ENCODE data around the gene ADAMTS9.

Gene ADAMTS9

DNA sequence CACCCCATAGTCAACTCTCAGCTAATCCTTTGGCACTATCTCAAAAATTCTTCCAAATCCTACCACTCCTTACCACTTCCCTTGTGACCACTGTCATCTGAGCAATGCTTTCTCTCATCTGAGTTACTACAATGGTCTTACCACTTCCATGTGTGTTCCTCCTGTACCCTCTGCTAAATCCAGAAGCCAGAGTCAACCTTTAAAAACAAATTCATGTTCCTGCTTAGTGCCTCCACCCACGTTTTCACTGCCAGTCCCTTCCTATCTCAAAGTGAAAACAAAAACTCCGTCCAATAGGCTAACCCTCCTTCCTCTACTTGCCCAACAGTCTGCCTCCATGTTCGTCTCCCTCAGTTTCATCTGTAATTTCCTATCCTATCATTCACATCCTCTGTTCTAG lies 109.0 kb downstream of the ADAMTS9 start:
- Histone ChIP-seq H3K27ac (ENCODE audit: low read depth in 2 of 2, low read length in 2 of 2) (no peak overlapping the region), H3K9ac (ENCODE audit: low read depth in 1 of 2, low read length in 2 of 2) (no peak overlapping the region), H3K9me3 (ENCODE audit: control insufficient read depth in 2 of 2, low read length in 2 of 2) (no peaks in the 10 kb centered on the region), H3K36me3 (ENCODE audit: control insufficient read depth in 2 of 2, insufficient read depth in 2 of 2, low read length in 2 of 2) (no peaks in the 10 kb centered on the region), H3K4me1 (ENCODE audit: control insufficient read depth in 2 of 2, insufficient read depth in 2 of 2, low read length in 2 of 2) (no peaks in the 10 kb centered on the region), H3K27me3 (ENCODE audit: control insufficient read depth in 2 of 2, insufficient read depth in 2 of 2, low read length in 2 of 2) (no peaks in the 10 kb centered on the region), H3K4me3 (ENCODE audit: low read length in 2 of 2) (no peak overlapping the region)

DNA sequence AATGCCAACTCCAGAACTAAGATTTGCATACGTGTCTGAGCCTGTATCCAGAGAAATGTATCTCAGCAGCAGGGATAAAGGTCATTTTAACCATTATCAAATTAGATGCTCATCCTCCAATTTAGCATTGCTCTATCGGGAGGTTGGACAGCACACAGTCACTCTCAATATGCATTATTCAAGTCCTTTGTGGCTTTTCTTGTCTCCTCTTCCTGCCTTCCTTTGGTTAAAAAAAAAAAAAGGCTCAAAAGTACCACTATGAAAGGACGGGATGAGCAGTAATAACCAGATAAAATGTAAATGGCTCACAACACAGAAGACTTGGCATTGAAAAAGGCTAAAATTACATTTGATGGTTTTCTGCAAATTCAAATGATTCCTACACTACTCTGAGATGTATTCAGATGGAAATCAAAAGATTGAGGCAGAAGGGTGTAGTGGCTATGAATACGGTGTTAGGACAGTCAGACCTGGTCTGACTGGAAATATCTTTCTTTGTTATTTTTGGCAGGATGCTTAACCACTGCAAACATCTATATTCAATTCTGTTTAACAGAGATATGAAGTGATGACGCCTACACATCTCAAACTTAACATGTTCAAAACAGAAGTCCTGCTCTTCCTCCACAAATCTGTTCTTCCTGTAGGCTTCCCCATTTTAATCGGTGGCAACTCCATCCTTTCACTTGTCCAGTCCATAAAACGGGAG lies 109.6 kb downstream of the ADAMTS9 start:
- no peak overlapping the region for H3K27ac ChIP-seq (ENCODE audit: low read depth in 2 of 2, low read length in 2 of 2)
- H3K27me3 ChIP-seq (ENCODE audit: control insufficient read depth in 2 of 2, insufficient read depth in 2 of 2, low read length in 2 of 2) = no peaks in the 10 kb centered on the region
- H3K9ac ChIP-seq (ENCODE audit: low read depth in 1 of 2, low read length in 2 of 2) = no peak overlapping the region
- no peaks in the 10 kb centered on the region for H3K36me3 ChIP-seq (ENCODE audit: control insufficient read depth in 2 of 2, insufficient read depth in 2 of 2, low read length in 2 of 2)
- no peak overlapping the region for H3K4me3 ChIP-seq (ENCODE audit: low read length in 2 of 2)
- no peaks in the 10 kb centered on the region for H3K9me3 ChIP-seq (ENCODE audit: control insufficient read depth in 2 of 2, low read length in 2 of 2)
- H3K4me1 ChIP-seq (ENCODE audit: control insufficient read depth in 2 of 2, insufficient read depth in 2 of 2, low read length in 2 of 2) = no peaks in the 10 kb centered on the region

DNA sequence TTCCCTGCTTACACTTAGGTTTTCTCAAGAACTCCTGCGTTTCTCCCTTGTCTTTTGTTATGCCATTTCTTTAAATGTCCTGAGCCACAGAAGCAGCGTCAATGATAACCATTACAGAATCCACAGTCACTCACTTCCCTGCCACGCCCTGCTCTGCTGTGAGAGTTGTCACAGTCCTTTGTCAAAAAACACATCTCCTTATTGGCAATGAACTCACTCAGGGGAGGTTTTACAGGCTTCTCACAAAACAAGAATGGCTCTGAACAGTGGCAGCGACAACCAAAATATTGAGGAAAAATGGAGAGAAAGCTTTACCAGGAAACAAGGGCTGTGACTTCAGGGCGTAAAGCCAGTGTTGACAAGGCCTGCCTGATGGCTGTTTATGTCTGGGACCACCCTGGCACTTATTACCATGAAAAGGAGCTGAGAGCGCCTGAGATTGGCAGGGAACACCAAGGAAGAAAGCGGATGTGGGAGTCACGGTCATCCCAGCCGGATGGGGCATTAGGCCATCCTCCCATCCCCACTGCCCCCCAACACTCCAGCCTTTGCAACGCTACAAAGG lies 111.5 kb downstream of the ADAMTS9 start:
- Histone ChIP-seq H3K4me1 (ENCODE audit: control insufficient read depth in 2 of 2, insufficient read depth in 2 of 2, low read length in 2 of 2) (no peaks in the 10 kb centered on the region), H3K9me3 (ENCODE audit: control insufficient read depth in 2 of 2, low read length in 2 of 2) (no peaks in the 10 kb centered on the region), H3K27ac (ENCODE audit: low read depth in 2 of 2, low read length in 2 of 2) (no peak overlapping the region), H3K4me3 (ENCODE audit: low read length in 2 of 2) (no peak overlapping the region), H3K36me3 (ENCODE audit: control insufficient read depth in 2 of 2, insufficient read depth in 2 of 2, low read length in 2 of 2) (no peaks in the 10 kb centered on the region), H3K9ac (ENCODE audit: low read depth in 1 of 2, low read length in 2 of 2) (no peak overlapping the region), H3K27me3 (ENCODE audit: control insufficient read depth in 2 of 2, insufficient read depth in 2 of 2, low read length in 2 of 2) (no peaks in the 10 kb centered on the region)

DNA sequence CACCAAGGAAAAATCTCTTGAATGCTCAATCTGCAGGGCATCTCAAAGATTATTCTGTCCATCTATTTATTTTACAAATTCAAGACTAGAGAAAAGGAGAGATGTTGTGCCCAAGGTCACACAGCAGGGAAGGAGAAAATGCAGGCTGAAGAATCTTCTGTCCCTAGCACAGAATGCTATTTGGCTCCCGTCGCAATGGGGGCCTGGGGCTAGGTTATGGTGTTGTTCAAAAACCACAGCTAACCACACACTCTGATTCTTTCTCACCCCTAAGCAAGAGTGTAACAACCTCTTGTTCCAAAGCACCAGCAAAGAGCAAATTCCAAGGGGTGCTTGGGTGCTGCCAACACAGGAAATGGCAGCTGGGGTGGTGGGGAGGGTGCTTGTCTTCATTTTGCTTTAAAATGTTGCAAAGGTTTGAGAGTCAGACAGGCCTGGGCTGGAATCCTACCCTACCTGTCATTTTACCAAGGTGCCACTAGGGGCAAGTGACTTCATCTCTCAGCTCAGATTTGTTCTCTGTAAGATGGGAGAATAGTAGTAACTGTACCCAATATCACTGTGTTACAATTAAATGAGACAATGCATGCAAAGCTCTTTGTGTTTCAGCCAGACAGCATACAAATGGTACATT lies 112.5 kb downstream of the ADAMTS9 start:
- H3K36me3 ChIP-seq (ENCODE audit: control insufficient read depth in 2 of 2, insufficient read depth in 2 of 2, low read length in 2 of 2) = no peaks in the 10 kb centered on the region
- H3K27ac ChIP-seq (ENCODE audit: low read depth in 2 of 2, low read length in 2 of 2) = no peak overlapping the region
- no peaks in the 10 kb centered on the region for H3K4me1 ChIP-seq (ENCODE audit: control insufficient read depth in 2 of 2, insufficient read depth in 2 of 2, low read length in 2 of 2)
- H3K9ac ChIP-seq (ENCODE audit: low read depth in 1 of 2, low read length in 2 of 2) = no peak overlapping the region
- H3K9me3 ChIP-seq (ENCODE audit: control insufficient read depth in 2 of 2, low read length in 2 of 2) = no peaks in the 10 kb centered on the region
- H3K27me3 ChIP-seq (ENCODE audit: control insufficient read depth in 2 of 2, insufficient read depth in 2 of 2, low read length in 2 of 2) = no peaks in the 10 kb centered on the region
- no peak overlapping the region for H3K4me3 ChIP-seq (ENCODE audit: low read length in 2 of 2)

DNA sequence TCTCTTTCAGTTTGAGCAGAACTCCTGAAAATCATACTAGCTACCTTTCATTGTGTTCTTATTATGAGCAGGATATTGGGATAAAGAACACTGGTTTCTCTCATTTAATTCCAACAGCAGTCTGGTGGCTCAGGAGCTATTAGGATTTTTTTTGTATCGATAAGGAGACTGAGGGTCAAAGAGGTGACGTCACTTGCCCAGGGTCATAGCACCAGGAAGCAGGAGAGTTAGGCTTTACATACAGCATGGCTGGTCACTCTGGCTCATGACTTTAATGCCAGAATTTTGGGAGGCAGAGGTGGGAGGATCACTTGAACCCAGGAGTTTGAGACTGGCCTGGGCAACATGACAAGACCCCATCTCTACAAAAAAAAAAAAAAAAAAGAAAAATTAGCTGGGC lies 113.6 kb downstream of the ADAMTS9 start:
- H3K4me3 ChIP-seq (ENCODE audit: low read length in 2 of 2) = no peak overlapping the region
- no peak overlapping the region for H3K9ac ChIP-seq (ENCODE audit: low read depth in 1 of 2, low read length in 2 of 2)
- H3K36me3 ChIP-seq (ENCODE audit: control insufficient read depth in 2 of 2, insufficient read depth in 2 of 2, low read length in 2 of 2) = no peaks in the 10 kb centered on the region
- no peak overlapping the region for H3K27ac ChIP-seq (ENCODE audit: low read depth in 2 of 2, low read length in 2 of 2)
- H3K27me3 ChIP-seq (ENCODE audit: control insufficient read depth in 2 of 2, insufficient read depth in 2 of 2, low read length in 2 of 2) = no peaks in the 10 kb centered on the region
- H3K4me1 ChIP-seq (ENCODE audit: control insufficient read depth in 2 of 2, insufficient read depth in 2 of 2, low read length in 2 of 2) = no peaks in the 10 kb centered on the region
- no peaks in the 10 kb centered on the region for H3K9me3 ChIP-seq (ENCODE audit: control insufficient read depth in 2 of 2, low read length in 2 of 2)

DNA sequence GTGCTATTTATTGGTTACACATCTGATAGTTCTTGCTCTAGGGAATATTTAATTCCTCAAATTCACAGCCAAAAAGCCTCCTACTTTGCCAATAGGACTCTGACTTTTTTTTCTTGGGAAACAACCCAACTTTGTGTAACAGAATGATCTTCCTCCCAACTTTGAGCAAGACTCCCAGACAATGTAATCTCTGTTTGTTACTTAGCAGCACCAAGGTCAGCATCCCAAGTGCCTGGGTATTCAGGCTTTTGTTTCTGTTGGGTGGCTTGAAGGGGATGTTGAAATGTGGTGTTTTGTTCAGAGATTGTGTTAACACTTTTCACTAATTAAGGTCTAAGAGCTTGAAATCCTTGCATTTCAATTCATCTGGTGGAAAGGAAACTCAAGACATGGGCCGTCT lies 115.8 kb downstream of the ADAMTS9 start:
- no peak overlapping the region for H3K27ac ChIP-seq (ENCODE audit: low read depth in 2 of 2, low read length in 2 of 2)

DNA sequence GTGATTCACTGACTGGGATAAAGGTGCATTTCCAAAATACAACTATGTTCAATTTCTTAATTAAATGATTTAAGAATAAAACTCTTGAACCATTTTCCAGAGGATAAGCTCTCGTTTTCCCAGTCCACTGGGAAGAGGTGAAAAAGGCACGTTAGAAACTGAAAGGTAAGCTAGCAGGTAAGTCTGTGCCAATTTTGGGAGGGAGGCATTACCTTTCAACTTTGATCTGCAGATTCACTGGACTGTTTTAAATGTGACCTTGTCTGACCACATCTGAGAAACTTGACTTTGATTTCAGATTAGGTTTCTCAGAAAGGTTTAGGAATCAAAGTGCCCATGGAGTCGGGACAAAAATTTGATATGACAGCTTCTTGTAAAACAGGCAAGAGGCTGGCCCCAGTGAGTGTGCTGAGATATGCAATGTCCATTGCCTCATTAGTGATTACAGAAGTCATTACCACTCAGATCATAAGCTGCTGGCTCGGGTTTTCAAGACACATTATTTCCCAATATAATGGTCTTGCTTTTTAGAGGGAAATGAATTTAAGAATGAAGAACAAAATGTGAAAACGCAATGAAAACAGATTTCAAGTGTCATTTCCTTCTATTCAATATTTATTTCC lies 118.8 kb downstream of the ADAMTS9 start:
- Histone ChIP-seq H3K4me3 (ENCODE audit: low read length in 2 of 2) (no peak overlapping the region), H3K9ac (ENCODE audit: low read depth in 1 of 2, low read length in 2 of 2) (no peak overlapping the region), H3K27ac (ENCODE audit: low read depth in 2 of 2, low read length in 2 of 2) (no peak overlapping the region), H3K27me3 (ENCODE audit: control insufficient read depth in 2 of 2, insufficient read depth in 2 of 2, low read length in 2 of 2) (no peaks in the 10 kb centered on the region), H3K36me3 (ENCODE audit: control insufficient read depth in 2 of 2, insufficient read depth in 2 of 2, low read length in 2 of 2) (no peaks in the 10 kb centered on the region), H3K4me1 (ENCODE audit: control insufficient read depth in 2 of 2, insufficient read depth in 2 of 2, low read length in 2 of 2) (no peaks in the 10 kb centered on the region), H3K9me3 (ENCODE audit: control insufficient read depth in 2 of 2, low read length in 2 of 2) (no peaks in the 10 kb centered on the region)

More for the DNA sequence above, 115.8 kb downstream of the ADAMTS9 start:
- Histone ChIP-seq H3K27me3 (ENCODE audit: control insufficient read depth in 2 of 2, insufficient read depth in 2 of 2, low read length in 2 of 2) (no peaks in the 10 kb centered on the region), H3K36me3 (ENCODE audit: control insufficient read depth in 2 of 2, insufficient read depth in 2 of 2, low read length in 2 of 2) (no peaks in the 10 kb centered on the region), H3K4me1 (ENCODE audit: control insufficient read depth in 2 of 2, insufficient read depth in 2 of 2, low read length in 2 of 2) (no peaks in the 10 kb centered on the region), H3K9ac (ENCODE audit: low read depth in 1 of 2, low read length in 2 of 2) (no peak overlapping the region), H3K4me3 (ENCODE audit: low read length in 2 of 2) (no peak overlapping the region), H3K9me3 (ENCODE audit: control insufficient read depth in 2 of 2, low read length in 2 of 2) (no peaks in the 10 kb centered on the region)

DNA sequence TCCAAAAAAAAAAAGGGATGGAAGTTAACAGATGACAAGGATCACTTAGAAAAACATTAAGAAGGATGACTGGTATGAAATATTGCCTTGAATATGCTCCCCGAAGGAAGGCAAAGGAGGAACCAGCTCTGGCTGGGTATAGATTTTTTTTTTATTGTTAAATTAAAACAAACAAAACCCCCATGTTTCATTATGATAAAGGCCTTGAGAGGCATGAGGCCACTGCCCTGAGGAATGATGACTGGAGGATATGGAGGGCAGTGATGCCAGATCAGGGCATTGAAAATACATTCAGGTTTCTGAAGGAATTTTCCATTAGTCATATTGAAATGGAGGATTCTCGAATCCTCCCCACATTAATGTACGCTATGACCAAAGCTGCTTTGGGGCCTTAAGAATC lies 120.9 kb downstream of the ADAMTS9 start:
- H3K27me3 ChIP-seq (ENCODE audit: control insufficient read depth in 2 of 2, insufficient read depth in 2 of 2, low read length in 2 of 2) = no peaks in the 10 kb centered on the region
- no peak overlapping the region for H3K27ac ChIP-seq (ENCODE audit: low read depth in 2 of 2, low read length in 2 of 2)
- no peaks in the 10 kb centered on the region for H3K4me1 ChIP-seq (ENCODE audit: control insufficient read depth in 2 of 2, insufficient read depth in 2 of 2, low read length in 2 of 2)
- H3K9me3 ChIP-seq (ENCODE audit: control insufficient read depth in 2 of 2, low read length in 2 of 2) = no peaks in the 10 kb centered on the region
- no peak overlapping the region for H3K9ac ChIP-seq (ENCODE audit: low read depth in 1 of 2, low read length in 2 of 2)
- no peak overlapping the region for H3K4me3 ChIP-seq (ENCODE audit: low read length in 2 of 2)
- H3K36me3 ChIP-seq (ENCODE audit: control insufficient read depth in 2 of 2, insufficient read depth in 2 of 2, low read length in 2 of 2) = no peaks in the 10 kb centered on the region

DNA sequence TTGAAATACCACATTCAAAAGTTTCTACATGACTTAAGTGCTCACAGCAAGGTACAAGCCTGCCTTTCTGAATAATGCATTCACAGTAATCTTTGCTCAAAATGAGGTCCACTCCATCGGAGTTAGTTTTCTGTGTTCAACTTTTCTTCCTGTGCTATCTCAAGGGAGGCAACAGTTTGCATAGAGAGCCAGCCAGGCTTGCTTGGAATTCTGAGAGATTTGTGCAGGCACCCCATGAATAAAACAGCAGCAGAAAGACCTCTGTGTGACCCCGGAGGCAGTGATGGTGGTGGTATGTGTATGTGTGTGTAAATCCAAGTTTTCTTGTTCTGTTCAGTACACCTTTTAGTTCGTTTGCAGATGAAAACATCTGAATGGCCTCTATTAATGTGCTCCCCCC lies 124.0 kb downstream of the ADAMTS9 start:
- Histone ChIP-seq H3K27ac (ENCODE audit: low read depth in 2 of 2, low read length in 2 of 2) (no peak overlapping the region), H3K36me3 (ENCODE audit: control insufficient read depth in 2 of 2, insufficient read depth in 2 of 2, low read length in 2 of 2) (no peaks in the 10 kb centered on the region), H3K27me3 (ENCODE audit: control insufficient read depth in 2 of 2, insufficient read depth in 2 of 2, low read length in 2 of 2) (no peaks in the 10 kb centered on the region), H3K9ac (ENCODE audit: low read depth in 1 of 2, low read length in 2 of 2) (no peak overlapping the region), H3K4me1 (ENCODE audit: control insufficient read depth in 2 of 2, insufficient read depth in 2 of 2, low read length in 2 of 2) (no peaks in the 10 kb centered on the region), H3K4me3 (ENCODE audit: low read length in 2 of 2) (no peak overlapping the region), H3K9me3 (ENCODE audit: control insufficient read depth in 2 of 2, low read length in 2 of 2) (no peaks in the 10 kb centered on the region)

DNA sequence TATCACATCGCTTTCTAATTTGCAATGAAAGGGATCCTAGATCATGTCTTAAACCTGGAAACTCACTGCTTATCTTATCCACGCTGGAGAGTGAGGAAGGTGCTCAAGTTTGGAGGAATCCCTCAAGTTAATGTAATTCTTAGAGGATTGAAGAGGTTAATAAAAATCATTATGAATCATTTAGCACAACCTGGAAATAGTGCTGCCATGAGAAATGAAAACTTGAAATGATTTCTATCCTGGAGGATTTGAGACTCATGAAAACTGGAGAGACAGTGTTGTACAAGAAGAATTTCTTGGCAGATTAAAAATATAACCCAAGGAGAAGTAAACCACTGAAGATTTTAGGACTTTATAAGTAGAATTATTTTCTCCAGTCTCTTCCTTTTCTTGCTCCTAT lies 125.9 kb downstream of the ADAMTS9 start:
- Histone ChIP-seq H3K4me3 (ENCODE audit: low read length in 2 of 2) (no peak overlapping the region), H3K27me3 (ENCODE audit: control insufficient read depth in 2 of 2, insufficient read depth in 2 of 2, low read length in 2 of 2) (no peaks in the 10 kb centered on the region), H3K9ac (ENCODE audit: low read depth in 1 of 2, low read length in 2 of 2) (no peak overlapping the region), H3K27ac (ENCODE audit: low read depth in 2 of 2, low read length in 2 of 2) (no peak overlapping the region), H3K9me3 (ENCODE audit: control insufficient read depth in 2 of 2, low read length in 2 of 2) (no peaks in the 10 kb centered on the region), H3K36me3 (ENCODE audit: control insufficient read depth in 2 of 2, insufficient read depth in 2 of 2, low read length in 2 of 2) (no peaks in the 10 kb centered on the region), H3K4me1 (ENCODE audit: control insufficient read depth in 2 of 2, insufficient read depth in 2 of 2, low read length in 2 of 2) (no peaks in the 10 kb centered on the region)

Data from mucosa of rectum (tissue), 2 donors.